ENCODE data around the gene POLE. TPM values are rescaled to one million over a fixed set of nuclear protein-coding genes. Genes with fewer than 3 reads are reported as not detected.

Gene POLE
- total and polyA plus RNA-seq, 4 donors: 33.4 to 69.9 (median 39.8) TPM

DNA sequence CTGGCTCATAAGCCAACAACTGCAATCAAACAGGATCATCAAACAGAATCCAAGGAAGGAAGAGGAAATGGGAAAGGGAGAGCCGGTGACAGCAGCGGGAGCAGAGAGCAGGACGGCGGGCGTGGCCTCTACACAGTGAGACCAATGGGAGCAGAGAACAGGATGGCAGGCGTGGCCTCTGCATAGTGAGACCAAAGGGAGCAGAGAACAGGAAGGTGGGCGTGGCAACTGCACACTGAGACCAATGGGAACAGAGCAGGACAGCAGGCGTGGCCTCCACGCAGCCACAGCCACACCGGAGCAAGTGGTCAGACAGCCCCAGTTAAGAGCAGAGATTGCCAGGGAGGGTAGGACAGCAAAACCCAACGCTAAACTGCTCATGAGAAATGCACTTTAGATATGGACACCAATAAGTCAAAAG, 93.2 kb downstream of the POLE start:
- H3K27me3 ChIP-seq (ENCODE audit: control insufficient read depth, insufficient read depth, low read length): peaks cover 6% of the 10 kb centered on the region
- no peak overlapping the region for H3K27ac ChIP-seq (ENCODE audit: low read depth, low read length)
- DNase-seq (ENCODE audit: low read depth in 4 of 6, low spot score in 6 of 6): peak; percentile 69 to 99 (median 90)
- H3K4me3 ChIP-seq (ENCODE audit: low read depth, low read length): no peak overlapping the region
- no peaks in the 10 kb centered on the region for H3K36me3 ChIP-seq (ENCODE audit: control insufficient read depth, insufficient read depth, low read length)
- peaks cover 20% of the 10 kb centered on the region for H3K4me1 ChIP-seq (ENCODE audit: control insufficient read depth, insufficient read depth, low read length)
- 20% methylated on average over 10 of the region's 11 CpGs for WGBS (ENCODE audit: insufficient coverage)
- no peaks in the 10 kb centered on the region for H3K9me3 ChIP-seq (ENCODE audit: control insufficient read depth, insufficient read depth, low read length)

DNA sequence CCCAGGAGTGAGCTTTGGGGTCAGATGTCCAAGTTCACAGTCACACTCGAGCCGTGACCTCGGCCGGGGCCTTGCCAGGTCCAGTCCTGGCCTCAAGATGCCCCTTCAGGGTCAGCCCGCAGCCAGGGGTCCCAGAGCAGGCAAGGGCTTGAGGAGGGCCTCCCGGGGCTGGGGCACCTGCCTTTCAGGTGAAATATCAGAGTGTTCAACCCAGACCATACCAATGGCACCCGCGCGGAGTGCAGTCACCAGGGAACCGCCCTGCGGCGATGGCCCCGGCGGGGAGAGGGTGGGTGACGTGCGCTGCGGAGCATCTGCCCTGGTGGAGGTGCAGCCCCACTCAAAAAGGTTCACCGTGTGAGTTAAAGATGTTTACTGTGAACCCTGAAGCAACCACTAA, 93.6 kb downstream of the POLE start:
- H3K4me3 ChIP-seq (ENCODE audit: low read depth, low read length): no peak overlapping the region
- 64% methylated on average over 17 of the region's 18 CpGs for WGBS (ENCODE audit: insufficient coverage)
- no peaks in the 10 kb centered on the region for H3K36me3 ChIP-seq (ENCODE audit: control insufficient read depth, insufficient read depth, low read length)
- peaks cover 6% of the 10 kb centered on the region for H3K27me3 ChIP-seq (ENCODE audit: control insufficient read depth, insufficient read depth, low read length)
- H3K27ac ChIP-seq (ENCODE audit: low read depth, low read length): no peak overlapping the region
- no peaks in the 10 kb centered on the region for H3K9me3 ChIP-seq (ENCODE audit: control insufficient read depth, insufficient read depth, low read length)
- peaks cover 15% of the 10 kb centered on the region for H3K4me1 ChIP-seq (ENCODE audit: control insufficient read depth, insufficient read depth, low read length)
- DNase-seq (ENCODE audit: low read depth in 4 of 6, low spot score in 6 of 6): no peak

DNA sequence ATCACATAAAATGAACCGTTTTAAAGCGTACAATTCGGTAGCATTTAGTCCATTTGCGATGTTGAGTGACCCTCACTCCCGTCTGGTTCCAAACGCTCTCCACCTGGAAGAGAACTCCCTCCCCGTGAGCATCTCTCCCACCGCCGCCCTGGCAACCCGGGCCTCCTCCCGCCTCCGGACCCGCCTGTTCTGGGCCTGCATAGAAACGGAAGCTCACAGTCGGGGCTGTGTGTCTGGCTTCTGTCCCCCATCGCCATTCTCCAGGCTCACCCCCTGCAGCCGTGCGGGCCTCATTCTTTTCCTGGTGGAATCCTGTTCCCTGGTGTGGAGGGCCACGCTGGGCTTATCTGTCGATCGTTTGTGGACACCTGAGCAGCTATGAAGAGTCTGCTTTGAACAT, 94.1 kb downstream of the POLE start:
- no peak overlapping the region for H3K4me3 ChIP-seq (ENCODE audit: low read depth, low read length)
- WGBS (ENCODE audit: insufficient coverage): 74% methylated on average over 21 of the region's 21 CpGs
- peaks cover 6% of the 10 kb centered on the region for H3K27me3 ChIP-seq (ENCODE audit: control insufficient read depth, insufficient read depth, low read length)
- peaks cover 14% of the 10 kb centered on the region for H3K4me1 ChIP-seq (ENCODE audit: control insufficient read depth, insufficient read depth, low read length)
- H3K36me3 ChIP-seq (ENCODE audit: control insufficient read depth, insufficient read depth, low read length): no peaks in the 10 kb centered on the region
- H3K9me3 ChIP-seq (ENCODE audit: control insufficient read depth, insufficient read depth, low read length): no peaks in the 10 kb centered on the region
- DNase-seq (ENCODE audit: low read depth in 4 of 6, low spot score in 6 of 6): no peak
- no peak overlapping the region for H3K27ac ChIP-seq (ENCODE audit: low read depth, low read length)

DNA sequence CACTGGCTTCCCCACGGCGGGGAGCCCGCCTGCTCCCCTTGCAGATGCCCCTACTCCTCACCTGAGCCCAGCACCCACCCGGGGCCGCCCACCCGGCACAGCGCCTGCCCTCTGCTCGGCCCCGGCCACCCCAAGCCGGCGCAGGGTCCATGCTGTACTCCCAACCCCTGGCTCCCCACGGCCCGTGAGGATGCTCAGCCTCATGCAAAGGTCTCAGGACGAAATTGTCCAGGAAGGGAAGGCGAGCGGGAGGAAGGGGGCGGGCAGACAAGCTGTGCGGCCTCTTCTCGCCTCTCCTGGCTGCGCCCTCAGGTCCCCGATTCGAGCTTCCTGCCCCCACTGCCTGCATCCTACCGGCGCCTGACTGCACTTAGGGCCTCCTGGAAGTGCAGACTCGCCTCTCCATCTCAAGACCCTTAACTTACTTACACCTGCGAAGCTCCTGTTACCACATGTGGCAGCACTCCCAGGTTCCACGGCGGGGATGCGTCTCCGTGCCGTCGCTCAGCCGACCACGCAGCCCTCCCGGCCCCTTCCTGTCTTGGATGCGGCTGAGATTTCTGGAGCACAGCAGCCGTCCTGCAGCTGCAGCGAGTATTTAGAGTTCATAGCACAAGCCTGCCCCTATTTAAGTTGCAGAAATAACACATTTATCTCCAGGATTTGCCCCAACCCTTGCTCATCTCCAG, 94.7 kb downstream of the POLE start:
- Histone ChIP-seq H3K4me3 (ENCODE audit: low read depth, low read length) (no peak overlapping the region), H3K4me1 (ENCODE audit: control insufficient read depth, insufficient read depth, low read length) (peaks cover 14% of the 10 kb centered on the region), H3K9me3 (ENCODE audit: control insufficient read depth, insufficient read depth, low read length) (no peaks in the 10 kb centered on the region), H3K27ac (ENCODE audit: low read depth, low read length) (no peak overlapping the region), H3K36me3 (ENCODE audit: control insufficient read depth, insufficient read depth, low read length) (no peaks in the 10 kb centered on the region), H3K27me3 (ENCODE audit: control insufficient read depth, insufficient read depth, low read length) (peaks cover 6% of the 10 kb centered on the region)
- DNase-seq (ENCODE audit: low read depth in 4 of 6, low spot score in 6 of 6): no peak
- WGBS (ENCODE audit: insufficient coverage): 89% methylated on average over 33 of the region's 38 CpGs

GRCh38 chr12:132591107-132591935, 95.8 kb downstream of the POLE start:
- no peak for DNase-seq (ENCODE audit: low read depth in 4 of 6, low spot score in 6 of 6)
- 93% methylated on average over 43 of the region's 45 CpGs for WGBS (ENCODE audit: insufficient coverage)
- Histone ChIP-seq H3K27me3 (ENCODE audit: control insufficient read depth, insufficient read depth, low read length) (peaks cover 6% of the 10 kb centered on the region), H3K9me3 (ENCODE audit: control insufficient read depth, insufficient read depth, low read length) (no peaks in the 10 kb centered on the region), H3K4me3 (ENCODE audit: low read depth, low read length) (no peak overlapping the region), H3K27ac (ENCODE audit: low read depth, low read length) (no peak overlapping the region), H3K4me1 (ENCODE audit: control insufficient read depth, insufficient read depth, low read length) (peaks cover 14% of the 10 kb centered on the region), H3K36me3 (ENCODE audit: control insufficient read depth, insufficient read depth, low read length) (no peaks in the 10 kb centered on the region)

- no peak for DNase-seq (ENCODE audit: low read depth in 4 of 6, low spot score in 6 of 6)
- H3K36me3 ChIP-seq (ENCODE audit: control insufficient read depth, insufficient read depth, low read length): peaks cover 16% of the 10 kb centered on the region
- 80% methylated on average over 16 of the region's 19 CpGs for whole genome bisulfite sequencing (ENCODE audit: insufficient coverage)
- H3K9me3 ChIP-seq (ENCODE audit: control insufficient read depth, insufficient read depth, low read length): no peaks in the 10 kb centered on the region
- H3K4me3 ChIP-seq (ENCODE audit: low read depth, low read length): no peak overlapping the region
- H3K27ac ChIP-seq (ENCODE audit: low read depth, low read length): no peak overlapping the region
- H3K27me3 ChIP-seq (ENCODE audit: control insufficient read depth, insufficient read depth, low read length): peaks cover 4% of the 10 kb centered on the region
- peaks cover 10% of the 10 kb centered on the region for H3K4me1 ChIP-seq (ENCODE audit: control insufficient read depth, insufficient read depth, low read length)
Observed at GRCh38 chr12:132588821-132589669, 98.1 kb downstream of the POLE start.

DNA sequence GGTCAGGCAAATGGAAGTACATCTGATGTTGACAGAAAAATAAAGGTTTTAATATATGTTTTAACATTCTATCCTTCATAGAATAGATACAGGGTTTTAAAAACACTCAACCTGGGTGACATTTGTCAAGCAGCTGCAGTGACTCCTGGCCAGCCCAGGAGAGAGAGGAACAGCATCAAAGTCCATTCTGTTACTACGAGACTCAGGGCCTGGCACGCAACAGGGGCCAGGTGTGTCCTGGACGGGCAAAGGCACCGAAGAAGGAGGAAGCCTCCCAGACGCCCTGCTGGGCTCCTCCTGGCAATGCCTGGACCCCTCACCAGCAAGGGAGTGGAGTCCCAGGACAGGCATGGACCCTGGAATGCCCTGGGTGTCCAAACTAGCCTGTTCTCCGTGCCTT, 98.8 kb downstream of the POLE start:
- no peak overlapping the region for H3K4me3 ChIP-seq (ENCODE audit: low read depth, low read length)
- no peak overlapping the region for H3K27ac ChIP-seq (ENCODE audit: low read depth, low read length)
- H3K36me3 ChIP-seq (ENCODE audit: control insufficient read depth, insufficient read depth, low read length): peaks cover 16% of the 10 kb centered on the region
- H3K4me1 ChIP-seq (ENCODE audit: control insufficient read depth, insufficient read depth, low read length): peaks cover 3% of the 10 kb centered on the region
- no peak for DNase-seq (ENCODE audit: low read depth in 4 of 6, low spot score in 6 of 6)
- no peaks in the 10 kb centered on the region for H3K9me3 ChIP-seq (ENCODE audit: control insufficient read depth, insufficient read depth, low read length)
- 80% methylated on average over 6 of the region's 6 CpGs for WGBS (ENCODE audit: insufficient coverage)
- peaks cover 4% of the 10 kb centered on the region for H3K27me3 ChIP-seq (ENCODE audit: control insufficient read depth, insufficient read depth, low read length)

DNA sequence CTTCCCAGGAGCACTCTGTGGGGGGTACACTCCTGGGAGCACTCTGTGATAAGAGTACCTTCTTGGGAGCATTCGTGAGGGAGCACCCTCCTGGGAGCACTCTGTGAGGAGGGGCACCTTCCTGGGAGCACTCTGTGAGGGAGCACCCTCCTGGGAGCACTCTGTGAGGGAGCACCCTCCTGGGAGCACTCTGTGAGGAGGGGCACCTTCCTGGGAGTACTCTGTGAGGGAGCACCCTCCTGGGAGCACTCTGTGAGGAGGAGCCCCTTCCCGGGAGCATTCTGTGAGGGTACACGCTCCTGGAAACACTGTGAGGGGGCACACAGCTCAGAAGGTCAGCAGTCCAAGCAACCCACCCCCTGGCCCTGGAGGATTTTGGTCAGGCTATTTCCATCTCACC, 99.4 kb downstream of the POLE start:
- Histone ChIP-seq H3K27ac (ENCODE audit: low read depth, low read length) (no peak overlapping the region), H3K9me3 (ENCODE audit: control insufficient read depth, insufficient read depth, low read length) (no peaks in the 10 kb centered on the region), H3K27me3 (ENCODE audit: control insufficient read depth, insufficient read depth, low read length) (peaks cover 4% of the 10 kb centered on the region), H3K4me3 (ENCODE audit: low read depth, low read length) (no peak overlapping the region), H3K36me3 (ENCODE audit: control insufficient read depth, insufficient read depth, low read length) (peaks cover 16% of the 10 kb centered on the region), H3K4me1 (ENCODE audit: control insufficient read depth, insufficient read depth, low read length) (peaks cover under 1% of the 10 kb centered on the region)
- DNase-seq (ENCODE audit: low read depth in 4 of 6, low spot score in 6 of 6): no peak
- 86% methylated on average over 3 of the region's 3 CpGs for WGBS (ENCODE audit: insufficient coverage)

DNA sequence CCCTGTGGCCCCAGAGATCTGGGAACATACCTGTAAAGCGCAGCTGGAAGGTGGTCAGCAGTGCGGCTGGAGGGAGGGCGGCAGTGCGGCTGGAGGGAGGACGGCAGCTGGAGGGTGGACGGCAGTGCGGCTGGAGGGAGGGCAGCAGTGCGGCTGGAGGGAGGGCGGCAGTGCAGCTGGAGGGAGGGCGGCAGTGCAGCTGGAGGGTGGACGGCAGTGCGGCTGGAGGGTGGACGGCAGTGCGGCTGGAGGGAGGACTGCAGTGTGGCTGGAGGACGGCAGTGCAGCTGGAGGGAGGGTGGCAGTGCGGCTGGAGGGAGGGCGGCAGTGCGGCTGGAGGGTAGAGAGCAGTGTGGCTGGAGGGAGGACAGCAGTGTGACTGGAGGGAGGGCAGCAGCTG, 100.2 kb downstream of the POLE start:
- no peaks in the 10 kb centered on the region for H3K9me3 ChIP-seq (ENCODE audit: control insufficient read depth, insufficient read depth, low read length)
- H3K27me3 ChIP-seq (ENCODE audit: control insufficient read depth, insufficient read depth, low read length): peaks cover 9% of the 10 kb centered on the region
- H3K4me3 ChIP-seq (ENCODE audit: low read depth, low read length): no peak overlapping the region
- DNase-seq (ENCODE audit: low read depth in 4 of 6, low spot score in 6 of 6): no peak
- peaks cover 7% of the 10 kb centered on the region for H3K4me1 ChIP-seq (ENCODE audit: control insufficient read depth, insufficient read depth, low read length)
- peaks cover 25% of the 10 kb centered on the region for H3K36me3 ChIP-seq (ENCODE audit: control insufficient read depth, insufficient read depth, low read length)
- 92% methylated on average over 18 of the region's 18 CpGs for WGBS (ENCODE audit: insufficient coverage)
- H3K27ac ChIP-seq (ENCODE audit: low read depth, low read length): no peak overlapping the region
